Activated CD8-positive, alpha-beta memory T cell treated with anti-CD3 and anti-CD28 coated beads for 1 hour (primary cell): ENCODE data around the gene CAPN14.

Source experiments
- DNase-seq, 2 donors: peaks; one replicate each; pipeline ENCODE4 v3.0.0-alpha.2; 2020; ENCODE audit warnings: low read depth in 1 of 2; ENCODE audit errors: extremely low read depth in 1 of 2

Gene CAPN14

GRCh38 chr2:31147645-31148044, 69.7 kb downstream of the CAPN14 start:
- no peak for DNase-seq

DNA sequence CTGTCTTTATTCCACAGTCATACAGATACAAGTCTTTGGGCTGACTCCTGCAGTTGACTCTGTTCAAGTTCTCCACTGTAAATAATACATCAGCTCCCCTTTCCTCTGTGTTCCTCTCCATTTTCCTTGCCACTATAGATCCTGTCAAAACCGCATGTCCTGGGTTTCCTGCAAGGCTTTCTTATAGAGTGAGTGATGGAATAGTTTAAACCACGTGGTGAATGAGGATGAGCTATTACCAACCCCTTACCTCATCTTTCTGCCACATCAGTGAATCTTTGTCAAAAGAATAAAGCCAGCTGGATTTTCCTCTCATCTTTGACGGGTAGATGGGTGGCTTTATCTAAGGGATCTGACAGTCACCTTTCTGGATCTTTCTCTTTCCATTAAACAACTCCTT, 75.2 kb downstream of the CAPN14 start:
- DNase-seq, result no peak

- no peak for DNase-seq
These were observed 75.8 kb downstream of the CAPN14 start for GRCh38 chr2:31141443-31142085.

DNA sequence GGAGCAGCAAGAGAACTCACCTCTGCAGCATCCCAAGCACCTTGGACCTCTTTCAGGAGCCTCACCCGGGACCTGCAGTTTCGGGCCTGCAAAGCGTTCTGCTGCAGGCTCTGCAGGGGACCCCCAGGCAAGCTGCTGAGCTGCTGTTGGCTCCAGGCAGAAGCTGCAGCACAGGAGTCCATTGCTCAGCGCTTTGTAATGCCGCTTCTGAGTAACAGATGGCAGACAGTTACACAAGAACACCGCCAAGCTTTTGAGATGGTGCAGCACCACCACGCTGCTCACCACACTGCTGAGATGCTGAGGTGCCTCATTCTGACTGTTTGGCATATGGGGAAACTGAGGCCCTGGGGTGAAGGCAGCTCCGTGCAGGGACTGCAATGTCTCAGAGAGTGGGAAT, 77.2 kb downstream of the CAPN14 start:
- DNase-seq, result no peak

DNA sequence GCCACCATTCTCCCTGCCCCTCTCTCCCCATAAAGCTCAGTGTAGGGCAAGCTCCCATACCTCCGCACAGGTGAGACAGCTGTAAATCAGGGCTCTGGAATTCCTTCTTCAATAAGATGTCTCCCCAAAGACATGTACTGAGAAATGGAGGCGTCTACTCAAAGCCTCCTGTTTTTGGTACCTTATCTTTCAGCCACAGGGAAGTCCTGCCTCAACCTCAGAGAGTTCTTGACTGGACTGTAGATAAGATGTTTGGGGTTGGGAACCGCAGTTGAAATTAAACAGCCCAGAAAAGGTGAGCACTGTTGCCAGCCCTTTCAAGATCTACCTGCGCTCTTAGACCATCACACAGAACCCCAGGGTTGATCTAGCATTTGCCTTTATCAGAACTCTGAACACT, 77.6 kb downstream of the CAPN14 start:
- DNase-seq, result no peak

- no peak for DNase-seq
These were observed 79.0 kb downstream of the CAPN14 start, which contains the start of gene GALNT14 for GRCh38 chr2:31138037-31138962. Gene GALNT14 (minus strand): TSS chr2:31138440. CDS start chr2:31138086, 354 bp downstream.

DNA sequence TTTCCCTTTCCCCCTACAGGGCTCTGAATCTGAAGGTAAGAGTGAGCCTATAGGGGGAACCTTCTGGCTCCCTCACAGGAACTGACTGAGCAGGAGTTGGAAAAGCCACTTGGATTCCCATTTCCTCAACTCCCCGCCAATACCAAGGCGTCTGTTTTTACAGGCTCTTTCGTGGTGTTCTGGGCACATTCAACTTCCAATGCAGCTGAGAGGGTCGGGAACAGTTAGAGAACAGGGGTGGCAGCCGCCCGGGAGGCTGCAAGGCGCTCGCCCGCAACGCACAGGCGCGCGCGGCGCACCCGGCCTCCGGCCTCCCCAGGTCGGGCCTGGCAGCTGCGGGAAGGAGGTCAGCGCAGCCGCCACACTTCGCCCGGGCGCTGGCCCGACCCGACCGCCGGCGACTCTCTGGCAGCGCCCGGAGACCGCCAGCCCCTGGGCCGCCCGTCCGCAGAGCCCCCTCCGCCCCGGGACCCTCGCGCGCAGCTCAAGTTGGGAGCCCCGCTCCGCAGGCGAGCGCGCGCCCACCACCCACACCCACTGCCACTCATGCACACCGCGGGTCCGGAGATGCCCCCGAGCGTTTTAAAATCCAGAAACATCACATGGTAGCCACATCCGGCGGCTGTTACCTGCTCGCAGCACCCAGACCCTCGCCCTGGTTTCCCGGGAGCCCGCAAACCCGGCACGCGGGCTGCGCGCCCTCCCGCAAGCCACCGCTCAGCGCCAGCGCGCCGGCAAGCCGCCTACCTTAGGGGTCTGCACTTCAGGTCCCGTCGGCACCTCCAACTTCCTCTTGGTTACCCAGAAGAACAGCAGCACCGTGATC, 79.9 kb downstream of the CAPN14 start:
- DNase-seq, result no peak

DNA sequence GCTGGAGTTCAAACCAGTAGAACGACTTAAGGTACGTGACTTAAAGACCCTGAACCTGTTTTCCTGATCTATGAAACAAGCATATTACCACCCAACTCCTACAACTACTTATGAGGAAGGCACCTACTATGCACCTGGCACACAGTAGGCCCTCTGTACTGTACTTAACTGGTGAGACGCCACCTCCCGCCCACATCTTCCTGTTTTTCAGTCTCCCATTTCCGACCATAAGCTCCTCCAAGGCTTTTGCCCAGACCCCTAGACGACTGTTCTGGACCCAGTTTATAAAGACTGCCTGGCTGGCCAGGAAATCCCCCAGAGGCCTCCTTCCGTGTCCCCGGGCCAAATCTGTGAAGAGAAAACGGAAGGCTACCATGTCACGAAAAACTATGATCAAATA, 80.6 kb downstream of the CAPN14 start:
- no peak for DNase-seq

DNA sequence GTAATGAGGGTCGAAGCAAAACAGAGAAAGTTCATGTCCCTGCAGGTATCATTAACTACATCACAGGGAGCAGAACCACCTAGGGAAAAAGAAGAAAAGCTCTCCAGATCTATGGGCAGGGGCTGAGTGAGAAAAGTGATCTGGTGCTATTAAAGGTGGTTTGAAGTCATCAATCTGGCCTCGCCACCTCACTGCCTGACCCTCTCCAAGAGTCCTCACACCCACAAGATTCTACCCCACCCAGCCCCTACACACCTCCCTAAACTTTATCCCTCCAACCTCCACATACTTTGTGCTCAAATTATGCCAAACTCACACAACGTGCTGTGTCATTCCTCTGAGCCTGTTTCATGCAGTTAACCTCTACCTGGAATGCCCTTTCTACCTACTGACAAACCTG, 81.3 kb downstream of the CAPN14 start:
- no peak for DNase-seq

DNA sequence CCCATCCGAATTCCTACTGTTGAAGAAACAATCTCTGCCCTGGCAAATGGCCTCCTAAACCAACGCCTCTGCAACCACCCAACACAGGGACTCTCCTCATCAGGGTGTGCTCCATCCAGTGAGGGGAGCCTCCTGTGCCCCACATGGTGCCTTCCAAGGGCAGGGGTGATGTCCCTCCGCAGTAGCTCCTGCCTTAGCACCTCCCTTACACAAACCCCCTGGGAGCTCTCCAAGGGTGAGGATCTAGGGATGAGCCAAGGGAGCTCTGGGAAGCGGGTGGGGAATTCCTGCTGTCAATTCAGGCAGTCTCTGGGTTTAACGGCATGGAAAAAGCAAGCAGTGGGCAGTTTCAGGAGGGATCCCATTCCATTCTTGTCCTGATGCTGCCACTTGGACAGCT, 82.8 kb downstream of the CAPN14 start:
- DNase-seq, result no peak

DNA sequence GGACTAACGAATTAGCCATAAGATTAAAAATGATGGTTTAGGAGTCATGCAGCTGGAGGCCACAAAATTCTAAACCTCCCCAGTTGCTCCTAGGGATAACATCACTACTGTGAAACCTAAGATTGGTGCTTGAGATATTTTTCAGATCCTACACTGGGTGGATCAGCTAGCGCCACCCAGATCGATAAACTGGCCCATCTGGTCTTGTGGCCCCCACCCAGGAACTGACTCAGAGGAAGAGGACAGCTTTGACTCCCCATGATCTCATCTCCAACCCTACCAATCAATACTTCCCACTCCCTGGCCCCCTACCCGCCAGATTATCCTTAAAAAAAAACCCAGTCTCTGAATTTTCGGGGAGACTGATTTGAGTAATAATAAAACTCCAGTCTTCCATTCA, 84.5 kb downstream of the CAPN14 start:
- no peak for DNase-seq

DNA sequence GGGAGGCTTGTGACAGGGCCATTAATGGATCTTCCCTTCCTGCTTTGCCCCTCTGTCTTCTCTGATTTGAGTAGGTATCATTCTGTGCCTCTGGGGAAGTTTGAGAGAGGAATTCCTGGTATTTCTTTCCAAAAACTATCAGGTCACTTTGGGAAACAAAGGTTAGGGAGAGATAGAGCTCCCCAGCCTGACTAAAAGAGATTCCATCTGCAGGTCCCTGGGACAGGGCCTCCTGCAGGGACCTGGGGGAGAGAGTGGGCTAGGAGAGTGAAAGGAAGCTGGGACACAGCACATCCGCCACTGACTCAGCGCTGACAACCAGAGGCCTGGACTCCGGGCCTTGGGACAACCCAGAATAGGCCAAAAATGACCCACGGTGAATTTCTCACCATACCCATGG, 85.4 kb downstream of the CAPN14 start:
- no peak for DNase-seq

GRCh38 chr2:31129375-31130171, 87.7 kb downstream of the CAPN14 start:
- no peak for DNase-seq

- no peak for DNase-seq
These were observed 89.4 kb downstream of the CAPN14 start for GRCh38 chr2:31127931-31128330.

GRCh38 chr2:31125918-31126695, 91.2 kb downstream of the CAPN14 start:
- no peak for DNase-seq

- DNase-seq, result no peak
These were observed 92.4 kb downstream of the CAPN14 start for GRCh38 chr2:31124904-31125303.
